CD4-positive, CD25-positive, alpha-beta regulatory T cell (primary cell): Measurements from ENCODE around the gene ZNF407. TPM values are rescaled to one million over a fixed set of nuclear protein-coding genes. Genes with fewer than 3 reads are reported as not detected.

Experiments used
- ATAC-seq, 2 donors: fragments of 150-1000 bp; cut with Tn5 transposase; one replicate each; pipeline ENCODE4 v1.10.0; 2021; ENCODE audit warnings: low read depth in 2 of 2, moderate number of reproducible peaks in 2 of 2, moderate library complexity in 1 of 2
- DNase-seq, 3 donors: peaks; one replicate each; pipeline versions ENCODE4 v3.0.0 to v3.0.0-alpha.2; 2012 to 2022; ENCODE audit warnings: mixed read lengths in 1 of 3
- H3K27ac ChIP-seq: one replicate; pipeline ENCODE4 v1.7.0; 2013; ENCODE audit warnings: mild to moderate bottlenecking, low read length; ENCODE audit not compliant: insufficient read depth, poor library complexity, severe bottlenecking
- H3K27me3 ChIP-seq: one replicate; pipeline ENCODE4 v1.7.0; 2013; ENCODE audit warnings: low read length; ENCODE audit not compliant: control insufficient read depth, insufficient read depth
- H3K36me3 ChIP-seq: one replicate; pipeline ENCODE4 v1.7.0; 2013; ENCODE audit warnings: mild to moderate bottlenecking, low read length, moderate library complexity; ENCODE audit not compliant: control insufficient read depth, insufficient read depth
- H3K4me1 ChIP-seq: 2 replicates; pipeline ENCODE4 v1.7.0; 2013; ENCODE audit warnings: mild to moderate bottlenecking, low read length; ENCODE audit not compliant: insufficient read depth, control insufficient read depth, poor library complexity, severe bottlenecking
- H3K4me3 ChIP-seq: one replicate; pipeline ENCODE4 v1.7.0; 2013; ENCODE audit warnings: low read depth, mild to moderate bottlenecking, low read length, moderate library complexity
- H3K9me3 ChIP-seq, 2 experiments: 1 replicate in 1 of 2; 2 replicates in 1 of 2; pipeline ENCODE4 v1.7.0; 2013; ENCODE audit warnings: low read length in 2 of 2, mild to moderate bottlenecking in 1 of 2, moderate library complexity in 1 of 2; ENCODE audit not compliant: control insufficient read depth in 2 of 2
- H3K27ac Mint-ChIP-seq, 3 donors: one replicate each; pipeline ENCODE4 v1.8.0; 2020 to 2022; ENCODE audit warnings: mild to moderate bottlenecking in 3 of 3, mixed read lengths in 3 of 3, moderate library complexity in 2 of 3
- H3K27me3 Mint-ChIP-seq: one replicate; pipeline ENCODE4 v1.8.0; 2022; ENCODE audit warnings: mild to moderate bottlenecking, mixed read lengths
- H3K36me3 Mint-ChIP-seq: one replicate; pipeline ENCODE4 v1.8.0; 2020; ENCODE audit warnings: mixed read lengths
- H3K4me1 Mint-ChIP-seq, 4 donors: one replicate each; pipeline ENCODE4 v1.8.0; 2020 to 2022; ENCODE audit warnings: mixed read lengths in 4 of 4, mild to moderate bottlenecking in 1 of 4
- H3K4me3 Mint-ChIP-seq, 4 donors: one replicate each; pipeline ENCODE4 v1.8.0; 2020 to 2022; ENCODE audit warnings: mild to moderate bottlenecking in 4 of 4, mixed read lengths in 4 of 4, moderate library complexity in 3 of 4
- H3K9me3 Mint-ChIP-seq, 7 donors: one replicate each; pipeline ENCODE4 v1.8.0; 2020 to 2022; ENCODE audit warnings: mixed read lengths in 7 of 7, mild to moderate bottlenecking in 3 of 7, moderate library complexity in 2 of 7
- polyA plus RNA-seq, 4 donors: library from polyadenylated mRNA; unstranded; fragments of 300-500 nt; fragmentation: Illumina TruSeq; gene quantifications; one replicate each; pipeline ENCODE4 v1.2.3, GENCODE V29; 2021
- total RNA-seq: library from RNA; stranded (reverse); gene quantifications from one replicate; pipeline ENCODE4 v1.2.3, GENCODE V29; 2022

The ZNF407 gene
- total and polyA plus RNA-seq, 5 donors from 2014 or later: 2.0 to 34.0 (median 3.8) TPM

DNA sequence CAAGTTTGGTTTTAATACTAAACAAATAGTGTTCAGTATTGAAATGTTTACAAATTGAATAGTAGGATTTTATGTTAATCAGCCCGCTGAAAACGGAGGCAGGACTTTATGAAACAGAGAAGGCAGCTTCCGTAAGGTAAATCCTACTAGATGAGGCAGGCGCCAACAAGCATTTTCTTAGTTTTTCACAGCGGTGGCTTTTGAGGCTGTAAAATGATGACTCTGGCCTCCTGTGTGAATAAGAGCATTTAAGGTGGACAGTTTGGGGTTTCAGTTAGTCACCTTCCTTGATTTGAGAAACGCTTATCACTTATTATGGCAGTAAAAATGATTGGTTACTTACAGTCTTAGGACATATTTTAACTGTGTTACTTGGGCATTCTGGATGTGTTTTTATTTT is 398.4 kb downstream of the ZNF407 start:
- no peak overlapping the region for H3K4me3 ChIP-seq
- DNase-seq (no peak), ATAC-seq (no peak)
- H3K27me3 Mint-ChIP-seq: no peaks in the 10 kb centered on the region
- H3K27me3 ChIP-seq: no peaks in the 10 kb centered on the region
- H3K9me3 ChIP-seq: no peaks in the 10 kb centered on the region
- peaks cover 35% of the 10 kb centered on the region for H3K4me1 ChIP-seq
- H3K4me3 Mint-ChIP-seq: no peak overlapping the region
- H3K36me3 ChIP-seq: no peaks in the 10 kb centered on the region
- H3K4me1 Mint-ChIP-seq: peaks cover 20 to 41% (median 38%) of the 10 kb centered on the region in 4 donors
- no peak overlapping the region for H3K27ac ChIP-seq
- peak overlapping the region in 1 of 3 donors; percentile 90 for H3K27ac Mint-ChIP-seq
- H3K9me3 Mint-ChIP-seq: no peaks in the 10 kb centered on the region
- H3K36me3 Mint-ChIP-seq: peaks cover 9% of the 10 kb centered on the region

- peaks cover 18 to 35% (median 32%) of the 10 kb centered on the region in 4 donors for H3K4me1 Mint-ChIP-seq
- peaks cover 9% of the 10 kb centered on the region for H3K36me3 Mint-ChIP-seq
- H3K27me3 Mint-ChIP-seq: no peaks in the 10 kb centered on the region
- Histone ChIP-seq H3K27ac (no peak overlapping the region), H3K36me3 (no peaks in the 10 kb centered on the region), H3K9me3 (no peaks in the 10 kb centered on the region), H3K4me1 (peaks cover 25% of the 10 kb centered on the region), H3K27me3 (no peaks in the 10 kb centered on the region), H3K4me3 (no peak overlapping the region)
- ATAC-seq: no peak
- no peak for DNase-seq
- H3K4me3 Mint-ChIP-seq: no peak overlapping the region
- peak overlapping the region in 1 of 3 donors; percentile 90 for H3K27ac Mint-ChIP-seq
- H3K9me3 Mint-ChIP-seq: no peaks in the 10 kb centered on the region
Observed at GRCh38 chr18:74996996-74997395, 399.3 kb downstream of the ZNF407 start.

GRCh38 chr18:75000920-75001319 is 403.2 kb downstream of the ZNF407 start:
- no peak overlapping the region for H3K4me3 ChIP-seq
- no peaks in the 10 kb centered on the region for H3K4me1 ChIP-seq
- H3K36me3 Mint-ChIP-seq: peaks cover 4% of the 10 kb centered on the region
- no peak overlapping the region for H3K27ac Mint-ChIP-seq
- no peaks in the 10 kb centered on the region for H3K27me3 ChIP-seq
- no peak for ATAC-seq
- no peak overlapping the region for H3K27ac ChIP-seq
- H3K9me3 Mint-ChIP-seq: no peaks in the 10 kb centered on the region
- DNase-seq: no peak
- peaks cover 0 to 8% (median 2%) of the 10 kb centered on the region in 4 donors for H3K4me1 Mint-ChIP-seq
- no peaks in the 10 kb centered on the region for H3K36me3 ChIP-seq
- no peaks in the 10 kb centered on the region for H3K27me3 Mint-ChIP-seq
- no peaks in the 10 kb centered on the region for H3K9me3 ChIP-seq
- H3K4me3 Mint-ChIP-seq: no peak overlapping the region

GRCh38 chr18:75003039-75003438 is 405.4 kb downstream of the ZNF407 start:
- DNase-seq (no peak), ATAC-seq (no peak)
- no peaks in the 10 kb centered on the region for H3K4me1 ChIP-seq
- no peak overlapping the region for H3K4me3 ChIP-seq
- Mint-ChIP-seq H3K36me3 (peaks cover 4% of the 10 kb centered on the region), H3K4me1 (peaks cover 0 to 8% (median 3%) of the 10 kb centered on the region in 4 donors), H3K27me3 (no peaks in the 10 kb centered on the region), H3K4me3 (no peak overlapping the region), H3K27ac (peak overlapping the region in 1 of 3 donors; percentile 15), H3K9me3 (no peaks in the 10 kb centered on the region)
- H3K9me3 ChIP-seq: no peaks in the 10 kb centered on the region
- no peaks in the 10 kb centered on the region for H3K36me3 ChIP-seq
- no peaks in the 10 kb centered on the region for H3K27me3 ChIP-seq
- no peak overlapping the region for H3K27ac ChIP-seq

DNA sequence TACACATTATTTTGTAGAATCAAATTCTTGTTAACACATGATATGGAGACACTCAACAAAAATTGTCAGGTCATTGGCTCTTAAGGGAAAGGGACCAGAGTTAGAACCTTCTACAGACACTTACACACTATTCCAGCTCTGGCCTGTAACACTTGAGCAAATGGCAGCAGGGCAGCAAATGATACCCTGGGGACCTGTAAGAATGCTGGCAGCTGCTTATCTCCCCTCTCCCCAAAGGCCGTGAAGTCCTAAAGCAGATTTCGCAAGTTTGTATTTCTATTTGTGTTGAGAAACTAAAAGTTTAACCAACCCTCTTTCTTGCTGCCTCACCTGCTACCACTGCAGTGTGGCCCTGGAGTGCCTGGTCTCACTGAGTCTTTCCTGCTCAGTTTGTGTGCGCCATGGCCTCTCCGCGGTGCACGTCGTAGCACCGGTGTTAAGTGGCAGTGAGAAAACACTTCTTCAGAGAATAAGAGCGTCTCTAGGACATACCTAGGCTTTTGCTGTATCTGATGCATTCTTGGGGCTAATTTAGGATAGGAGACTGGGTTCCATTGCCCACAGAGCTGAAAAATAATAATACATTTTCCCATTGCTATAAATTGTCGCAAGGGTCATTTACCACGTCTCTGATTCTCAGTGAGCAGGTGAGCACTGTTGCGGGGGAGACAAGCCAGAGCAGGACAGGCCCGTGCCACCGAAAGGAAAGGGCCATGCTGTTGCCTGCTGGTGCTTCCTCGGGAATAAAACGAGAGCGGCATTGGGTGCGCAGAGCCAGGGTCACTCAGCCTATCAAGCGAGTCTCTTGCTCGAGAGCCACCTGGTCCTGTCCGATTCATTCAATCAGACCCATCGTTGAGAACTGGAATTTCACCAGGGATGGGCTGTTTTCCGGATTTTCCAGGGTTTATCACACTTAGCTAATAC is 406.4 kb downstream of the ZNF407 start:
- Mint-ChIP-seq H3K4me1 (peaks cover 0 to 8% (median 3%) of the 10 kb centered on the region in 4 donors), H3K27me3 (no peaks in the 10 kb centered on the region), H3K4me3 (no peak overlapping the region), H3K27ac (no peak overlapping the region), H3K9me3 (no peaks in the 10 kb centered on the region), H3K36me3 (peaks cover 8% of the 10 kb centered on the region)
- Histone ChIP-seq H3K36me3 (no peaks in the 10 kb centered on the region), H3K9me3 (no peaks in the 10 kb centered on the region), H3K27me3 (no peaks in the 10 kb centered on the region), H3K27ac (no peak overlapping the region), H3K4me1 (no peaks in the 10 kb centered on the region), H3K4me3 (no peak overlapping the region)
- DNase-seq: no peak
- ATAC-seq: no peak

GRCh38 chr18:75005626-75006025 is 408.0 kb downstream of the ZNF407 start:
- Mint-ChIP-seq H3K4me3 (no peak overlapping the region), H3K27ac (no peak overlapping the region), H3K36me3 (peaks cover 8% of the 10 kb centered on the region), H3K9me3 (no peaks in the 10 kb centered on the region), H3K27me3 (no peaks in the 10 kb centered on the region), H3K4me1 (peaks cover 0 to 8% (median 2%) of the 10 kb centered on the region in 4 donors)
- Histone ChIP-seq H3K9me3 (no peaks in the 10 kb centered on the region), H3K27ac (no peak overlapping the region), H3K36me3 (no peaks in the 10 kb centered on the region), H3K4me1 (no peaks in the 10 kb centered on the region), H3K4me3 (no peak overlapping the region), H3K27me3 (no peaks in the 10 kb centered on the region)
- ATAC-seq (no peak), DNase-seq (no peak)

DNA sequence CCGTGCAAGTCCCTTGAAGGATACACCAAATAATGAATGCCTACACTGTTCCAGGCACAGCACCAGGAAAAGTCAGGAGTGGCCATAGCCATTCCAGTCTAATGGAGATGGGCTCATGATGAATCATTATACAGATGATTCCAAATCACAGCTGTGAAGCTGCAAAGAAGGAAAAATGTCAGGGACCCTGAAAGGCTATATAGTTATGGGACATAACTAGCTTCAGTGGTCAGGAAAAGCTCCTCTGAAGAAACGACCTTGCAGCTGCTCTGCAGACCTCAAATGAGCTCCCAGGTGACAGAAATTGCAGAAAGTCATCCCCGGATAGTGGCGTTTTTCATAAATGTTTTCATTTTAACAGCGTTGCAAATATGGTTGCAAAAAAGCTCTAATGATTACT is 410.5 kb downstream of the ZNF407 start:
- Histone ChIP-seq H3K9me3 (no peaks in the 10 kb centered on the region), H3K36me3 (no peaks in the 10 kb centered on the region), H3K27ac (no peak overlapping the region), H3K27me3 (no peaks in the 10 kb centered on the region), H3K4me1 (no peaks in the 10 kb centered on the region), H3K4me3 (no peak overlapping the region)
- Mint-ChIP-seq H3K36me3 (peaks cover 8% of the 10 kb centered on the region), H3K4me3 (no peak overlapping the region), H3K9me3 (no peaks in the 10 kb centered on the region), H3K27me3 (no peaks in the 10 kb centered on the region), H3K27ac (no peak overlapping the region), H3K4me1 (peaks cover 0 to 6% (median 2%) of the 10 kb centered on the region in 4 donors)
- DNase-seq: no peak
- ATAC-seq: no peak

DNA sequence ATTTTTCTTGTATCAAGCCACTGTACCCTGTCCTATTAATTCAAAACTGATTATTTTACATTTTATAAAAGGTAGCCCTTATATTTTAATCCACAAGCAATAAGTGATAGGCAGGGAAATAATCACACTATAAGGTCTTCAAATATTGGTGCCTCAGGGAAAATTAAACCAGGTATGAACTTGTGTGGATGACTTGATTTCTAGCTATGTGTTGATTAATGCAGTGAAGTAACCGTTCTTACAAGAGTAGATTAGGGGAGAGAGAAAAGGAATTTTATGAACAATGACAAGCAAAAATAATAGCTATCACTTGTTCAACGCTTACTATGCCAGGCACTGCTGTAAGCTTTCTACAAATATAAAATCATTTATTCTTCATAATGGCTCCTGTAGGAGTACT is 411.6 kb downstream of the ZNF407 start:
- H3K4me3 Mint-ChIP-seq: no peak overlapping the region
- Histone ChIP-seq H3K4me1 (no peaks in the 10 kb centered on the region), H3K27me3 (no peaks in the 10 kb centered on the region), H3K9me3 (no peaks in the 10 kb centered on the region), H3K27ac (no peak overlapping the region), H3K4me3 (no peak overlapping the region), H3K36me3 (no peaks in the 10 kb centered on the region)
- no peaks in the 10 kb centered on the region for H3K27me3 Mint-ChIP-seq
- ATAC-seq (no peak), DNase-seq (no peak)
- no peaks in the 10 kb centered on the region for H3K9me3 Mint-ChIP-seq
- H3K4me1 Mint-ChIP-seq: peaks cover 1 to 8% (median 5%) of the 10 kb centered on the region in 4 donors
- H3K27ac Mint-ChIP-seq: no peak overlapping the region
- peaks cover 8% of the 10 kb centered on the region for H3K36me3 Mint-ChIP-seq
